GM12878 (cell line): ENCODE data around the gene SLC25A26. TPM values are rescaled to one million over a fixed set of nuclear protein-coding genes. Genes with fewer than 3 reads are reported as not detected.
A peak's percentile ranks its signal among the peaks of the same experiment; 100 is the strongest.

ENCODE experiments used
- ATAC-seq: fragments of 200-7000 bp; cut with Tn5 transposase; 3 replicates; pipeline ENCODE4 v1.9.1; 2020; ENCODE audit warnings: mild to moderate bottlenecking, moderate library complexity
- BruUV-seq: library from RNA; stranded (reverse); fragments of 400-500 nt; replicated peaks from 2 replicates; lab custom pipeline; 2021; lab: Mats Ljungman, UMichigan
- CTCF ChIA-PET: fragments of 300-600 bp; sonication (Branson Sonifier 250); formaldehyde crosslinking; extraction: SDS; loops from one replicate; lab custom pipeline; 2021; ENCODE audit warnings: inconsistent platforms; lab: Yijun Ruan, JAX
- POLR2A ChIA-PET: fragments of 350-600 bp; formaldehyde crosslinking; extraction: SDS; loops from one replicate; lab custom pipeline; 2021; ENCODE audit warnings: inconsistent platforms; lab: Charles Lee
- RAD21 ChIA-PET: fragments of 300-600 bp; sonication (Branson Sonifier 250); formaldehyde crosslinking; loops from one replicate; lab custom pipeline; 2023; ENCODE audit warnings: antibody characterized with exemption; ENCODE audit not compliant: unreplicated experiment; lab: Charles Lee
- SMC1A ChIA-PET: fragments of 300-600 bp; sonication (Branson Sonifier 250); formaldehyde crosslinking; loops from one replicate; lab custom pipeline; 2023; ENCODE audit not compliant: unreplicated experiment, uncharacterized antibody; lab: Charles Lee
- DNase-seq: peaks from one replicate; pipeline ENCODE4 v3.0.0-alpha.2; 2011; ENCODE audit warnings: low read depth, low spot score
- FAIRE-seq: peaks from 3 replicates; lab custom pipeline; 2011; peaks lifted over from hg19 to GRCh38; lab: Jason Lieb, UNC
- H2AFZ ChIP-seq: 2 replicates; pipeline ENCODE4 v1.6.0; 2011; ENCODE audit warnings: low read depth, low read length, control low read depth; ENCODE audit not compliant: control insufficient read depth
- H3K27ac ChIP-seq: 2 replicates; pipeline ENCODE4 v1.5.1; 2011; ENCODE audit warnings: control low read depth; ENCODE audit not compliant: control insufficient read depth, insufficient read depth
- H3K27me3 ChIP-seq, 2 experiments: replicated peaks in 1 of 2; 2 replicates each; pipeline versions ENCODE4 v1.6.0 to v1.6.1; 2011; ENCODE audit warnings: low read length in 1 of 2; ENCODE audit not compliant: control insufficient read depth in 2 of 2, insufficient read depth in 2 of 2
- H3K36me3 ChIP-seq, 2 experiments: 2 replicates each; pipeline ENCODE4 v1.5.1; 2011; ENCODE audit warnings: low read length in 1 of 2; ENCODE audit not compliant: control insufficient read depth in 2 of 2, insufficient read depth in 2 of 2
- H3K4me1 ChIP-seq: 2 replicates; pipeline ENCODE4 v1.6.1; 2011; ENCODE audit warnings: mild to moderate bottlenecking, low read length, moderate library complexity, mixed read lengths; ENCODE audit not compliant: control insufficient read depth, insufficient read depth
- H3K4me2 ChIP-seq: 2 replicates; pipeline ENCODE4 v1.6.0; 2011; ENCODE audit warnings: control low read depth; ENCODE audit not compliant: control insufficient read depth, insufficient read depth
- H3K4me3 ChIP-seq: fragments of 200-600 bp; sonication (generic); 2 replicates; pipeline ENCODE4 v1.5.1; 2016
- H3K79me2 ChIP-seq: 2 replicates; pipeline ENCODE4 v1.6.0; 2011; ENCODE audit warnings: low read length; ENCODE audit not compliant: control insufficient read depth, insufficient read depth
- H3K9ac ChIP-seq: 2 replicates; pipeline ENCODE4 v1.8.0; 2011; ENCODE audit warnings: low read length, control low read depth, mixed read lengths; ENCODE audit not compliant: control insufficient read depth, insufficient read depth
- H3K9me3 ChIP-seq: replicated peaks from 3 replicates; pipeline ENCODE4 v1.5.1; 2011; ENCODE audit warnings: mild to moderate bottlenecking, low read length; ENCODE audit not compliant: control insufficient read depth, insufficient read depth
- H4K20me1 ChIP-seq: 2 replicates; pipeline ENCODE4 v1.6.0; 2011; ENCODE audit not compliant: control insufficient read depth, insufficient read depth
- SIN3A ChIP-seq: IDR thresholded peaks from 2 replicates; pipeline ENCODE4 v1.6.1; 2012; ENCODE audit warnings: low read depth, low read length, improper control_type of control experiment
- WGBS: methylation state at CpG from one replicate; pipeline ENCODE4 v1.1.6; 2016; ENCODE audit warnings: low lambda C conversion rate; ENCODE audit not compliant: insufficient replicate concordance, insufficient coverage; ENCODE audit errors: missing lambda C conversion rate; 5-methylcytosine and 5-hydroxymethylcytosine counted together
- in situ Hi-C: fragments of 300-500 bp; cut with MboI; formaldehyde crosslinking; loops from 9 replicates; pipeline ENCODE4 v1.14.3; 2018; ENCODE audit warnings: mixed read lengths
- intact Hi-C: fragments of 100-400 bp; cut with micrococcal nuclease; formaldehyde crosslinking; loops from one replicate; pipeline ENCODE4 v1.14.2; 2022; ENCODE audit not compliant: unreplicated experiment
- polyA plus RNA-seq, 11 experiments: library from polyadenylated mRNA; depleted of rRNA in 4 of 11; unstranded in 6 of 11; stranded (reverse) in 5 of 11; fragments of >200 nt; fragmentation: Nextera tagmentation in 4 of 11; fragmentation: Illumina TruSeq in 1 of 11; extraction: Ambion mirVana in 4 of 11; extraction: Trizol in 1 of 11; gene quantifications; 1 replicate in 1 of 11; 2 replicates in 10 of 11; pipeline versions ENCODE4 v1.2.1 to v1.2.3, GENCODE V29; 2011 to 2016; ENCODE audit warnings: inconsistent platforms in 2 of 11, missing spikeins in 2 of 11, low read depth in 1 of 11
- total RNA-seq, 4 experiments: library from RNA; depleted of rRNA in 3 of 4; stranded (reverse); fragments of >200 nt in 3 of 4; fragmentation: Illumina TruSeq in 1 of 4; extraction: Trizol in 1 of 4; gene quantifications; 2 replicates each; pipeline versions ENCODE4 v1.2.1 to v1.2.3, GENCODE V29; 2013 to 2021
- TF ChIP-seq, protein P1 (sequence below): fragments of 450-650 bp; IDR thresholded peaks from 2 replicates; pipeline ENCODE4 v1.6.1; 2016; ENCODE audit warnings: mild to moderate bottlenecking, moderate library complexity, borderline replicate concordance

SLC25A26 gene
- total and polyA plus RNA-seq, 10 of the 15 experiments (the other 5 are each of a cell fraction or from before 2014, with no cell fraction given): 14.6 to 49.7 (median 24.9) TPM

- no peak overlapping the region for H2AFZ ChIP-seq
- no peak overlapping the region for H3K4me2 ChIP-seq
- no peaks in the 10 kb centered on the region for H4K20me1 ChIP-seq
- in situ Hi-C loops: no loop called here
- CTCF ChIA-PET: interaction anchor here (0.9 to 1.8 kb wide), 6 partner anchors 10 to 525 kb away, joined by 3 to 6 read pairs (median 4); no protein-coding TSS in a partner anchor
- POLR2A ChIA-PET: interaction anchor here (0.7 kb wide), 2 partner anchors 158 to 361 kb away, joined by 3 read pairs; no protein-coding TSS in a partner anchor
- 94% methylated on average over 1 of the region's 2 CpGs for WGBS
- no peak overlapping the region for H3K27ac ChIP-seq
- H3K27me3 ChIP-seq: no peaks in the 10 kb centered on the region
- H3K9ac ChIP-seq: no peak overlapping the region
- SMC1A ChIA-PET: interaction anchor here (0.6 to 1.8 kb wide), 6 partner anchors 11 to 525 kb away, joined by 3 to 4 read pairs (median 4); no protein-coding TSS in a partner anchor
- H3K4me1 ChIP-seq: 0 out of 2 replicates have a peak, but pooled peaks cover 4% of the 10 kb centered on the region
- no peaks in the 10 kb centered on the region for H3K36me3 ChIP-seq
- H3K4me3 ChIP-seq: no peak overlapping the region
- FAIRE-seq (no peak), DNase-seq (no peak), ATAC-seq (no peak)
- no TSS peak for BruUV-seq
- no peaks in the 10 kb centered on the region for H3K79me2 ChIP-seq
- TF ChIP-seq SIN3A: no peak
- TF ChIP-seq, protein P1, sequence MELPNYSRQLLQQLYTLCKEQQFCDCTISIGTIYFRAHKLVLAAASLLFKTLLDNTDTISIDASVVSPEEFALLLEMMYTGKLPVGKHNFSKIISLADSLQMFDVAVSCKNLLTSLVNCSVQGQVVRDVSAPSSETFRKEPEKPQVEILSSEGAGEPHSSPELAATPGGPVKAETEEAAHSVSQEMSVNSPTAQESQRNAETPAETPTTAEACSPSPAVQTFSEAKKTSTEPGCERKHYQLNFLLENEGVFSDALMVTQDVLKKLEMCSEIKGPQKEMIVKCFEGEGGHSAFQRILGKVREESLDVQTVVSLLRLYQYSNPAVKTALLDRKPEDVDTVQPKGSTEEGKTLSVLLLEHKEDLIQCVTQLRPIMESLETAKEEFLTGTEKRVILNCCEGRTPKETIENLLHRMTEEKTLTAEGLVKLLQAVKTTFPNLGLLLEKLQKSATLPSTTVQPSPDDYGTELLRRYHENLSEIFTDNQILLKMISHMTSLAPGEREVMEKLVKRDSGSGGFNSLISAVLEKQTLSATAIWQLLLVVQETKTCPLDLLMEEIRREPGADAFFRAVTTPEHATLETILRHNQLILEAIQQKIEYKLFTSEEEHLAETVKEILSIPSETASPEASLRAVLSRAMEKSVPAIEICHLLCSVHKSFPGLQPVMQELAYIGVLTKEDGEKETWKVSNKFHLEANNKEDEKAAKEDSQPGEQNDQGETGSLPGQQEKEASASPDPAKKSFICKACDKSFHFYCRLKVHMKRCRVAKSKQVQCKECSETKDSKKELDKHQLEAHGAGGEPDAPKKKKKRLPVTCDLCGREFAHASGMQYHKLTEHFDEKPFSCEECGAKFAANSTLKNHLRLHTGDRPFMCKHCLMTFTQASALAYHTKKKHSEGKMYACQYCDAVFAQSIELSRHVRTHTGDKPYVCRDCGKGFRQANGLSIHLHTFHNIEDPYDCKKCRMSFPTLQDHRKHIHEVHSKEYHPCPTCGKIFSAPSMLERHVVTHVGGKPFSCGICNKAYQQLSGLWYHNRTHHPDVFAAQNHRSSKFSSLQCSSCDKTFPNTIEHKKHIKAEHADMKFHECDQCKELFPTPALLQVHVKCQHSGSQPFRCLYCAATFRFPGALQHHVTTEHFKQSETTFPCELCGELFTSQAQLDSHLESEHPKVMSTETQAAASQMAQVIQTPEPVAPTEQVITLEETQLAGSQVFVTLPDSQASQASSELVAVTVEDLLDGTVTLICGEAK: peak; percentile 28; the same call in 1 of the 2 replicates
- RAD21 ChIA-PET: interaction anchor here (0.6 to 1.2 kb wide), 2 partner anchors 110 to 519 kb away, joined by 3 to 4 read pairs; no protein-coding TSS in a partner anchor
- intact Hi-C loops: no loop called here
- no peaks in the 10 kb centered on the region for H3K9me3 ChIP-seq
These were observed 76.6 kb downstream of the SLC25A26 start for GRCh38 chr3:66297260-66297873.
